ENCODE data around the gene ATE1.

GRCh38 chr10:121765204-121765603 is 162.6 kb downstream of the ATE1 start:
- TF ChIP-seq CTCF (IDR thresholded peaks at IDR 0.05; ENCODE audit: extremely low read depth in 1 of 2, insufficient read depth in 1 of 2, low read depth in 1 of 2, low read length in 2 of 2) (no peak), POLR2AphosphoS5 (IDR thresholded peaks at IDR 0.05; ENCODE audit: insufficient read depth, low read depth, low read length) (no peak), MYC (IDR thresholded peaks at IDR 0.05; ENCODE audit: low read depth, low read length) (no peak), MAX (IDR thresholded peaks at IDR 0.05; ENCODE audit: insufficient read depth, insufficient read length) (no peak), POLR2A (IDR thresholded peaks at IDR 0.05; ENCODE audit: low read depth, low read length) (no peak), EZH2 (IDR thresholded peaks at IDR 0.05; ENCODE audit: borderline replicate concordance, low read depth, low read length, severe bottlenecking) (no peak)
